Activated CD4-positive, alpha-beta memory T cell treated with anti-CD3 and anti-CD28 coated beads for 36 hours (primary cell): ENCODE data around the gene MGAT5. TPM values are rescaled to one million over a fixed set of nuclear protein-coding genes. Genes with fewer than 3 reads are reported as not detected.

ENCODE experiments used
- CTCF ChIA-PET: fragments of 350-600 bp; sonication (Branson Sonifier 250); formaldehyde crosslinking; loops from one replicate; lab custom pipeline; 2021; ENCODE audit warnings: antibody characterized with exemption, inconsistent platforms; lab: Charles Lee
- POLR2A ChIA-PET: fragments of 350-600 bp; sonication (Branson Sonifier 250); formaldehyde crosslinking; loops from one replicate; lab custom pipeline; 2021; ENCODE audit warnings: antibody characterized with exemption; lab: Charles Lee
- DNase-seq: peaks from one replicate; pipeline ENCODE4 v3.0.0-alpha.2; 2020
- H3K27ac Mint-ChIP-seq: one replicate; pipeline ENCODE4 v1.8.0; 2021; ENCODE audit warnings: mixed read lengths
- H3K27me3 Mint-ChIP-seq: one replicate; pipeline ENCODE4 v1.8.0; 2021; ENCODE audit warnings: mixed read lengths
- H3K36me3 Mint-ChIP-seq: one replicate; pipeline ENCODE4 v1.8.0; 2021; ENCODE audit warnings: mixed read lengths
- H3K4me1 Mint-ChIP-seq: one replicate; pipeline ENCODE4 v1.8.0; 2021; ENCODE audit warnings: low read depth, mixed read lengths
- H3K4me3 Mint-ChIP-seq: one replicate; pipeline ENCODE4 v1.8.0; 2021; ENCODE audit warnings: mild to moderate bottlenecking, mixed read lengths
- H3K9me3 Mint-ChIP-seq: one replicate; pipeline ENCODE4 v1.8.0; 2021; ENCODE audit warnings: mixed read lengths
- intact Hi-C: fragments of 100-400 bp; cut with micrococcal nuclease; formaldehyde crosslinking; loops from one replicate; pipeline ENCODE4 v1.15.1; 2023
- total RNA-seq, 2 experiments: library from RNA; stranded (reverse); gene quantifications; one replicate each; pipeline ENCODE4 v1.2.3, GENCODE V29; 2021

MGAT5 gene
- 10 to 100 TPM; 33.6 to 38.3 TPM for total RNA-seq

- H3K9me3 Mint-ChIP-seq: no peaks in the 10 kb centered on the region
Observed at GRCh38 chr2:134253804-134254203, at the start of gene MGAT5. Gene MGAT5 (plus strand): TSS chr2:134254072. CDS start chr2:134254404, 332 bp downstream.

GRCh38 chr2:134205087-134205486 lies 48.8 kb upstream of the MGAT5 start:
- Mint-ChIP-seq H3K36me3 (no peaks in the 10 kb centered on the region), H3K27ac (no peak overlapping the region), H3K27me3 (no peaks in the 10 kb centered on the region), H3K4me3 (no peak overlapping the region), H3K4me1 (peaks cover 33% of the 10 kb centered on the region), H3K9me3 (no peaks in the 10 kb centered on the region)
- DNase-seq: no peak
- ChIA-PET CTCF (interaction anchor here (0.6 to 4.7 kb wide), 8 partner anchors 34 to 207 kb away, joined by 3 to 111 read pairs (median 4); no protein-coding TSS in a partner anchor), POLR2A (interaction anchor here (3.2 kb wide), 1 partner anchor 84 kb away, joined by 21 read pairs; no protein-coding TSS in a partner anchor)
- intact Hi-C loops: loop anchor here (5.0 kb wide), 2 partner anchors 88 to 318 kb away; no protein-coding TSS in a partner anchor

More at GRCh38 chr2:134253804-134254203, at the start of gene MGAT5:
- ChIA-PET POLR2A (interaction anchor here (0.9 to 1.8 kb wide), 2 partner anchors 8 to 36 kb away, joined by 3 to 5 read pairs; no protein-coding TSS in a partner anchor), CTCF (interaction anchor here (1.3 to 4.7 kb wide), 3 partner anchors 9 to 135 kb away, joined by 5 to 37 read pairs (median 24); no protein-coding TSS in a partner anchor)
- DNase-seq: no peak
- H3K4me3 Mint-ChIP-seq: no peak within 1 kb of the TSS
- intact Hi-C loops: loop anchor here (2.0 to 10.0 kb wide), 3 partner anchors 67 to 369 kb away; no protein-coding TSS in a partner anchor
- H3K27me3 Mint-ChIP-seq: no peaks in the 10 kb centered on the region
- peaks cover 21% of the 10 kb centered on the region for H3K36me3 Mint-ChIP-seq
- H3K4me1 Mint-ChIP-seq: peaks cover 84% of the 10 kb centered on the region
- H3K27ac Mint-ChIP-seq: no peak within 1 kb of the TSS

GRCh38 chr2:134206031-134206430 lies 47.8 kb upstream of the MGAT5 start:
- intact Hi-C loops: loop anchor here (5.0 kb wide), 2 partner anchors 89 to 319 kb away; no protein-coding TSS in a partner anchor
- Mint-ChIP-seq H3K4me1 (peaks cover 28% of the 10 kb centered on the region), H3K4me3 (no peak overlapping the region), H3K27me3 (no peaks in the 10 kb centered on the region), H3K36me3 (no peaks in the 10 kb centered on the region), H3K9me3 (no peaks in the 10 kb centered on the region), H3K27ac (no peak overlapping the region)
- DNase-seq: no peak
- ChIA-PET CTCF (interaction anchor here (1.0 to 4.7 kb wide), 15 partner anchors 8 to 319 kb away, joined by 3 to 111 read pairs (median 8); no protein-coding TSS in a partner anchor), POLR2A (interaction anchor here (1.2 to 3.2 kb wide), 4 partner anchors 8 to 84 kb away, joined by 4 to 21 read pairs (median 4); no protein-coding TSS in a partner anchor)

GRCh38 chr2:134206573-134206972 lies 47.3 kb upstream of the MGAT5 start:
- no peaks in the 10 kb centered on the region for H3K27me3 Mint-ChIP-seq
- CTCF ChIA-PET: interaction anchor here (0.8 to 4.7 kb wide), 20 partner anchors 9 to 320 kb away, joined by 3 to 111 read pairs (median 8); no protein-coding TSS in a partner anchor
- H3K4me1 Mint-ChIP-seq: peaks cover 23% of the 10 kb centered on the region
- H3K36me3 Mint-ChIP-seq: no peaks in the 10 kb centered on the region
- intact Hi-C loops: loop anchor here (5.0 kb wide), 2 partner anchors 89 to 319 kb away; no protein-coding TSS in a partner anchor
- DNase-seq: peak; percentile 42
- no peak overlapping the region for H3K27ac Mint-ChIP-seq
- POLR2A ChIA-PET: interaction anchor here (0.8 to 3.2 kb wide), 5 partner anchors 9 to 89 kb away, joined by 3 to 21 read pairs (median 4); no protein-coding TSS in a partner anchor
- no peak overlapping the region for H3K4me3 Mint-ChIP-seq
- no peaks in the 10 kb centered on the region for H3K9me3 Mint-ChIP-seq

- DNase-seq: peak; percentile 76
- Mint-ChIP-seq H3K4me3 (no peak overlapping the region), H3K9me3 (no peaks in the 10 kb centered on the region), H3K4me1 (peaks cover 14% of the 10 kb centered on the region), H3K27me3 (no peaks in the 10 kb centered on the region), H3K27ac (no peak overlapping the region), H3K36me3 (no peaks in the 10 kb centered on the region)
- ChIA-PET CTCF (interaction anchor here (0.6 to 4.7 kb wide), 28 partner anchors 8 to 320 kb away, joined by 3 to 111 read pairs (median 6); no protein-coding TSS in a partner anchor), POLR2A (interaction anchor here (0.8 to 3.2 kb wide), 5 partner anchors 10 to 90 kb away, joined by 3 to 21 read pairs (median 4); no protein-coding TSS in a partner anchor)
- intact Hi-C loops: loop anchor here (5.0 kb wide), 2 partner anchors 90 to 320 kb away; no protein-coding TSS in a partner anchor
Observed at GRCh38 chr2:134207589-134208209, 46.2 kb upstream of the MGAT5 start.

- Mint-ChIP-seq H3K27ac (no peak overlapping the region), H3K4me3 (no peak overlapping the region), H3K36me3 (no peaks in the 10 kb centered on the region), H3K27me3 (no peaks in the 10 kb centered on the region), H3K4me1 (peaks cover 8% of the 10 kb centered on the region), H3K9me3 (no peaks in the 10 kb centered on the region)
- DNase-seq: no peak
- CTCF ChIA-PET: interaction anchor here (1.1 to 4.7 kb wide), 11 partner anchors 7 to 322 kb away, joined by 4 to 111 read pairs (median 9); no protein-coding TSS in a partner anchor
- POLR2A ChIA-PET: no interaction called here
- intact Hi-C loops: loop anchor here (5.0 kb wide), 2 partner anchors 92 to 322 kb away; no protein-coding TSS in a partner anchor
Observed at GRCh38 chr2:134208825-134209224, 45.0 kb upstream of the MGAT5 start.

- no peak for DNase-seq
- intact Hi-C loops: no loop called here
- POLR2A ChIA-PET: interaction anchor here (0.6 kb wide), 1 partner anchor 85 kb away, joined by 3 read pairs; no protein-coding TSS in a partner anchor
- H3K27me3 Mint-ChIP-seq: no peaks in the 10 kb centered on the region
- CTCF ChIA-PET: interaction anchor here (0.6 kb wide), 1 partner anchor 97 kb away, joined by 3 read pairs; no protein-coding TSS in a partner anchor
- H3K9me3 Mint-ChIP-seq: no peaks in the 10 kb centered on the region
- peaks cover 20% of the 10 kb centered on the region for H3K4me1 Mint-ChIP-seq
- no peak overlapping the region for H3K27ac Mint-ChIP-seq
- no peak overlapping the region for H3K4me3 Mint-ChIP-seq
- peaks cover 8% of the 10 kb centered on the region for H3K36me3 Mint-ChIP-seq
Observed at GRCh38 chr2:134212746-134213145, 41.1 kb upstream of the MGAT5 start.

- Mint-ChIP-seq H3K9me3 (no peaks in the 10 kb centered on the region), H3K4me1 (peaks cover 55% of the 10 kb centered on the region), H3K4me3 (no peak overlapping the region), H3K36me3 (peaks cover 8% of the 10 kb centered on the region), H3K27me3 (no peaks in the 10 kb centered on the region), H3K27ac (peak overlapping the region; percentile 7)
- ChIA-PET CTCF (interaction anchor here (1.0 to 3.7 kb wide), 6 partner anchors 9 to 98 kb away, joined by 3 to 17 read pairs (median 6); no protein-coding TSS in a partner anchor), POLR2A (interaction anchor here (1.0 to 1.5 kb wide), 4 partner anchors 16 to 98 kb away, joined by 3 to 5 read pairs (median 3); no protein-coding TSS in a partner anchor)
- DNase-seq: peak; percentile 40
- intact Hi-C loops: loop anchor here (5.0 kb wide), 2 partner anchors 66 to 836 kb away; partner anchors contain the start of gene RAB3GAP1
Observed at GRCh38 chr2:134216152-134216829, 37.6 kb upstream of the MGAT5 start.

GRCh38 chr2:134217351-134217750 lies 36.5 kb upstream of the MGAT5 start:
- CTCF ChIA-PET: interaction anchor here (1.0 to 4.4 kb wide), 8 partner anchors 10 to 99 kb away, joined by 4 to 23 read pairs (median 7); no protein-coding TSS in a partner anchor
- peaks cover 61% of the 10 kb centered on the region for H3K4me1 Mint-ChIP-seq

GRCh38 chr2:134217924-134218323 lies 35.9 kb upstream of the MGAT5 start:
- Mint-ChIP-seq H3K27me3 (no peaks in the 10 kb centered on the region), H3K9me3 (no peaks in the 10 kb centered on the region), H3K4me3 (peak overlapping the region; percentile 45), H3K27ac (peak overlapping the region; percentile 74), H3K36me3 (peaks cover 8% of the 10 kb centered on the region), H3K4me1 (peaks cover 61% of the 10 kb centered on the region)
- ChIA-PET CTCF (interaction anchor here (0.6 to 4.4 kb wide), 9 partner anchors 11 to 100 kb away, joined by 3 to 23 read pairs (median 6); no protein-coding TSS in a partner anchor), POLR2A (interaction anchor here (0.7 to 4.5 kb wide), 9 partner anchors 10 to 98 kb away, joined by 3 to 40 read pairs (median 5); no protein-coding TSS in a partner anchor)
- intact Hi-C loops: loop anchor here (1.0 to 5.0 kb wide), 7 partner anchors 9 to 834 kb away; partner anchors contain the start of gene RAB3GAP1
- peak; percentile 42 for DNase-seq

More at GRCh38 chr2:134217351-134217750, 36.5 kb upstream of the MGAT5 start:
- intact Hi-C loops: loop anchor here (5.0 kb wide), 2 partner anchors 65 to 835 kb away; partner anchors contain the start of gene RAB3GAP1
- peak overlapping the region; percentile 74 for H3K27ac Mint-ChIP-seq
- peaks cover 8% of the 10 kb centered on the region for H3K36me3 Mint-ChIP-seq
- H3K27me3 Mint-ChIP-seq: no peaks in the 10 kb centered on the region
- POLR2A ChIA-PET: interaction anchor here (0.7 to 4.5 kb wide), 9 partner anchors 10 to 98 kb away, joined by 3 to 40 read pairs (median 5); no protein-coding TSS in a partner anchor
- DNase-seq: peak; percentile 31
- H3K9me3 Mint-ChIP-seq: no peaks in the 10 kb centered on the region
- H3K4me3 Mint-ChIP-seq: peak overlapping the region; percentile 45
